ENCODE measurements around the gene HDAC4. TPM values are rescaled to one million over a fixed set of nuclear protein-coding genes. Genes with fewer than 3 reads are reported as not detected.

The HDAC4 gene
- total and polyA plus RNA-seq, 8 donors, result 1.7 to 98.8 (median 24.5) TPM

DNA sequence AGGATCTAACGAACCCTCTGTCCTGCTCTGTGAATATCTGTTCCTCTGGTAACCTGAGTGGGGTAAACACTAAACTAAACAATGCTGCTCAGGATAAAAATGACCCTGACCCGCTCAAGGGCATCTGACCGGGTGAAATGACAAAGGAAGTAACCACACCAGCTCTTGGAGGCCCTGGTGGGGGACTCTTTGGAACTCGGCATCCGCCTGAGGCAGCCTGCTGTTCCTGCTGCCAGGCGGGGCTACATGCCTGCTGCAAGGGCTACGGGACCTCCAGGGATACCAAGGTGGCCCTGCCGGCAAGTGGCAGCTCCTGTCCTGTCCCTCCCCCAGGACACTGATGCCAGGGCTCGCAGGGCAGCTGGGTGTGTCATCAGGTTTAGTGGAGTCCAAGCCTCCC lies 273.3 kb downstream of the HDAC4 start:
- Histone ChIP-seq H3K27ac (no peak overlapping the region), H3K4me1 (peaks cover 0 to 8% (median 0%) of the 10 kb centered on the region in 4 donors), H3K27me3 (no peaks in the 10 kb centered on the region), H3K4me3 (no peak overlapping the region), H3K9me3 (no peaks in the 10 kb centered on the region), H3K36me3 (peaks cover 50 to 95% (median 90%) of the 10 kb centered on the region in 4 donors)
- intact Hi-C loops (cut with DNase I; ENCODE audit: low total_unique reads), result no loop called here
- peak in 1 of 2 donors; percentile 58 for DNase-seq
- WGBS, 5 donors, result 69 to 84% (median 75%) methylated on average over 9 of the region's 9 CpGs
- TF ChIP-seq, protein P1, sequence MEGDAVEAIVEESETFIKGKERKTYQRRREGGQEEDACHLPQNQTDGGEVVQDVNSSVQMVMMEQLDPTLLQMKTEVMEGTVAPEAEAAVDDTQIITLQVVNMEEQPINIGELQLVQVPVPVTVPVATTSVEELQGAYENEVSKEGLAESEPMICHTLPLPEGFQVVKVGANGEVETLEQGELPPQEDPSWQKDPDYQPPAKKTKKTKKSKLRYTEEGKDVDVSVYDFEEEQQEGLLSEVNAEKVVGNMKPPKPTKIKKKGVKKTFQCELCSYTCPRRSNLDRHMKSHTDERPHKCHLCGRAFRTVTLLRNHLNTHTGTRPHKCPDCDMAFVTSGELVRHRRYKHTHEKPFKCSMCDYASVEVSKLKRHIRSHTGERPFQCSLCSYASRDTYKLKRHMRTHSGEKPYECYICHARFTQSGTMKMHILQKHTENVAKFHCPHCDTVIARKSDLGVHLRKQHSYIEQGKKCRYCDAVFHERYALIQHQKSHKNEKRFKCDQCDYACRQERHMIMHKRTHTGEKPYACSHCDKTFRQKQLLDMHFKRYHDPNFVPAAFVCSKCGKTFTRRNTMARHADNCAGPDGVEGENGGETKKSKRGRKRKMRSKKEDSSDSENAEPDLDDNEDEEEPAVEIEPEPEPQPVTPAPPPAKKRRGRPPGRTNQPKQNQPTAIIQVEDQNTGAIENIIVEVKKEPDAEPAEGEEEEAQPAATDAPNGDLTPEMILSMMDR (IDR thresholded peaks at IDR 0.05), result no peak

DNA sequence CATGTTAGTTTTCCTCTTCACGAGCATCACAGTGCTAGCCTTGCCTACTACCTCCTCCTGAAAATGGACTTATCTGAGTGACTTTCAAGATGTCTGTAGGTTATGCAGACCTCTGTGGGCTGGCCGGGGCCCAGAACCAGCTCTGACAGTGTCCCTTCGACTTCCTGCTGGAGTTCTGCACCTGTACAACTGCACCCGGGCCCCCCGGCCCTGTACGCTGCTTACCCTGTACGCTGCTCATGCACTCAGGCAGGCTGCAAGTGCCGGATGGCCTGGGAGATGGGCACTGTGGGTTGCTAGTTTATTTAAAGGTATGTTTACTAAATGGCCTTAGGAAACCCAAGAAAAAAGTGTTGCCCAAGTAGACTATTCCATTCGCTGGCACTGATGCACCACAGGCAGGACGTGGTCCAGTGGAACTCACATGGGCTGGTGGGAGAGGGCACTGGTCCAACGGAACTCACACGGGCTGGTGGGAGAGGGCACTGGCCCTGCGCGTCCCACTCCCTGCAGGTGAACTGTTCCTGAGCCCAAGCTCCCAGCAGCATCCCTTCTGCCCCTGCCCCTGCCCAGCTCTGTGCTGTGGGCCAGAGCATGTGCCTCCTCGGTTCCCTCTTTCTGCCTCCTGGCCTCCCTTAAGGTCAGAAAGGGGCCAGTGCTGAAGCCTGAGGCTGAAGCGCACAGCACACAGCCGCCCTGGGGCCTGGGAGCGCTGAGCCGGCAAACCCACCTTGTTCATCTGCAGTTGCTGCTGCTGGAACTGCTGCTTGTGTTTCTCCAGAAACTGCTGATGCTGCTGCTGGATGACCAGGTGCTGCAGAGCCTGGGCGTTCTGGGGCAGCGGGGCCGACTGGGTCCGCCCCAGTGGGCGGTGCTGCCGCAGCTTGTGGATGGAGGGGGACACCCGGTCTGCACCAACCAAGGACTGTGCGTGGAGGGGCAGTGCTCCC lies 274.8 kb downstream of the HDAC4 start:
- WGBS, 5 donors, result 90 to 96% (median 96%) methylated on average over 22 to 27 of the region's 27 CpGs
- H3K4me3 ChIP-seq, result no peak overlapping the region
- intact Hi-C loops (cut with DNase I; ENCODE audit: low total_unique reads), result no loop called here
- DNase-seq, result no peak
- H3K9me3 ChIP-seq, result no peaks in the 10 kb centered on the region
- peaks cover 36 to 81% (median 77%) of the 10 kb centered on the region in 4 donors for H3K36me3 ChIP-seq
- H3K27ac ChIP-seq, result no peak overlapping the region
- H3K27me3 ChIP-seq, result no peaks in the 10 kb centered on the region
- H3K4me1 ChIP-seq, result peaks cover 0 to 23% (median 2%) of the 10 kb centered on the region in 4 donors
- TF ChIP-seq POLR2AphosphoS5 (IDR thresholded peaks at IDR 0.05) (no peak), POLR2A (IDR thresholded peaks at IDR 0.05) (no peak), EP300 (IDR thresholded peaks at IDR 0.05) (no peak)
- TF ChIP-seq, protein P1 (IDR thresholded peaks at IDR 0.05), result no peak

DNA sequence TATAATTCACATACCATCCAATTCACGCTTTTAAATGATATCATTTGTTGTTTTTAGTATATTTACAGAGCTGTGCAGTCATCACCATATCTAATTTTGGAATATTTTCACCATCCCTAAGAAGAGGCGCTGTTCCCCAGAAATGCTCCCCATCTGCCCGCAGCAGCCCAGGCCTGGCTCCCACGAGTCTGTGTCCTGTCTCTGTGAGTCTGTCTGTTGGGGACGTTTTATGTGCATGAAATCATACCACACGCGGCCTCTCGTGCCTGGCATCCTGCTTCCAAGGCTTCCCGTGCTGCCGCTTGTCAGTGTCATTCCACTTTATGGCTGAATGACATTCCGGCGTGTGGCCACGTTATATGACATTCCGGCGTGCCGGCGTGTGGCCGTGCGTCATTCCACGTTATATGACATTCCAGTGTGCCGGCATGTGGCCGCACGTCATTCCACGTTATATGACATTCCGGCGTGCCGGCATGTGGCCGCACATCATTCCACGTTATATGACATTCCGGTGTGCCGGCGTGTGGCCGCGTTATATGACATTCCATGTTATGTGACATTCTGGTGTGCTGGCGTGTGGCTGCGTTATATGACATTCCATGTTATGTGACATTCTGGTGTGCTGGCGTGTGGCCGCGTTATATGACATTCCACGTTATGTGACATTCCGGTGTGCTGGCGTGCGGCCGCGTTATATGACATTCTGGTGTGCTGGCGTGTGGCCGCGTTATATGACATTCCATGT lies 276.5 kb downstream of the HDAC4 start:
- 90 to 94% (median 93%) methylated on average over 48 of the region's 48 CpGs for WGBS, 5 donors
- no peak for DNase-seq
- peaks cover 32 to 65% (median 60%) of the 10 kb centered on the region in 4 donors for H3K36me3 ChIP-seq

More for the DNA sequence above, 276.5 kb downstream of the HDAC4 start:
- Histone ChIP-seq H3K4me1 (peaks cover 0 to 21% (median 2%) of the 10 kb centered on the region in 4 donors), H3K9me3 (no peaks in the 10 kb centered on the region), H3K4me3 (no peak overlapping the region), H3K27me3 (no peaks in the 10 kb centered on the region), H3K27ac (no peak overlapping the region)
- intact Hi-C loops (cut with DNase I; ENCODE audit: low total_unique reads), result no loop called here
- TF ChIP-seq POLR2A (IDR thresholded peaks at IDR 0.05) (no peak), POLR2AphosphoS5 (IDR thresholded peaks at IDR 0.05) (no peak), EP300 (IDR thresholded peaks at IDR 0.05) (no peak)
- TF ChIP-seq, protein P1 (IDR thresholded peaks at IDR 0.05), result no peak

All from stomach (tissue), 9 donors.